RWPE2 (cell line): ENCODE data around the gene ST7.

Experiments
- ATAC-seq: fragments of 200-7000 bp; cut with Tn5 transposase; 3 replicates; pipeline ENCODE4 v1.9.1; 2021; ENCODE audit warnings: low read depth
- DNase-seq: peaks from one replicate; pipeline ENCODE4 v3.0.0-alpha.2; 2020; ENCODE audit warnings: low spot score
- H3K27ac ChIP-seq: fragments of 450-650 bp; 2 replicates; pipeline ENCODE4 v1.5.1; 2017; ENCODE audit warnings: mild to moderate bottlenecking; ENCODE audit not compliant: poor library complexity, severe bottlenecking
- H3K27me3 ChIP-seq: fragments of 250-450 bp; sonication (Bioruptor Pico); 2 replicates; pipeline ENCODE4 v1.5.1; 2021; ENCODE audit warnings: mild to moderate bottlenecking, moderate library complexity; ENCODE audit not compliant: insufficient read depth, poor library complexity, severe bottlenecking
- H3K36me3 ChIP-seq: fragments of 250-450 bp; sonication (Bioruptor Pico); 2 replicates; pipeline ENCODE4 v1.5.1; 2020; ENCODE audit warnings: low read depth, mild to moderate bottlenecking, moderate library complexity
- H3K4me1 ChIP-seq: fragments of 250-450 bp; sonication (Bioruptor Pico); 2 replicates; pipeline ENCODE4 v1.5.1; 2021; ENCODE audit warnings: mild to moderate bottlenecking, moderate library complexity; ENCODE audit not compliant: insufficient read depth, poor library complexity, severe bottlenecking
- H3K4me3 ChIP-seq: fragments of 250-450 bp; sonication (Bioruptor Pico); 2 replicates; pipeline ENCODE4 v1.5.1; 2021; ENCODE audit warnings: mild to moderate bottlenecking, moderate library complexity; ENCODE audit not compliant: severe bottlenecking
- H3K9me3 ChIP-seq: fragments of 250-450 bp; sonication (Bioruptor Pico); 2 replicates; pipeline ENCODE4 v1.5.1; 2021; ENCODE audit warnings: mild to moderate bottlenecking, moderate library complexity; ENCODE audit not compliant: severe bottlenecking
- TF ChIP-seq, protein P1 (sequence below): fragments of 450-650 bp; IDR thresholded peaks from one replicate; pipeline ENCODE4 v1.5.1; 2017; ENCODE audit warnings: mild to moderate bottlenecking, moderate library complexity; ENCODE audit not compliant: poor library complexity, severe bottlenecking

ST7 gene

DNA sequence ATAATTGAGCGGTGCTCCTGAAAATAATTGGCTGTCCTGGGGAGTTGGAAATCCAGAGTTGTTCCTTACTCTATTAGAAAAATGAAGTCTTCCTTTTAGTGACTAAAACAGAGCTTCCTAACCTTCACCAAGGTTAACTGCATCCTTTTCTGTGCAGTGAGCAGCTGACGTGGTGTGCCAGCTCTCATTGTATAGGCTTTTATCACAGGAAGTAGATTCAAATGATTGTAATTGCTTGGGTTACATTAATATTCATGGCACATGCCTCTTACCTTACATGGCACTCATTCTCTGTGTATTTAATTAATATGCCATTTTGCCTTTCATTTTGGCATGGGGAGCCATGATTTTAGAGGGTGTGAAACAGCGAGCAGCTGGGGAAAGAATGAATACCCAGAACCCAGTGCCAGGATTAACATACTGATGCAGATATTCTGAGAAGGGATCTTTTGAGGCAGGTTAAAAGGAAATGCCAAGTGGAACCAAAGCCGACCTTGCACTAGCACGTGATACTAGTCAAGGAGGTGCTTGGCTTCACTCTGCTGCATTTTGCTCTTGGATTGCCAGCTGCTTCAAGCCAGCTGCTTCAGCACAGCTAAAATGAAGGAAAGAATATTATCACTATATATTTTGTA, 115.3 kb downstream of the ST7 start:
- no peaks in the 10 kb centered on the region for H3K27me3 ChIP-seq
- H3K36me3 ChIP-seq, result no peaks in the 10 kb centered on the region
- TF ChIP-seq, protein P1, sequence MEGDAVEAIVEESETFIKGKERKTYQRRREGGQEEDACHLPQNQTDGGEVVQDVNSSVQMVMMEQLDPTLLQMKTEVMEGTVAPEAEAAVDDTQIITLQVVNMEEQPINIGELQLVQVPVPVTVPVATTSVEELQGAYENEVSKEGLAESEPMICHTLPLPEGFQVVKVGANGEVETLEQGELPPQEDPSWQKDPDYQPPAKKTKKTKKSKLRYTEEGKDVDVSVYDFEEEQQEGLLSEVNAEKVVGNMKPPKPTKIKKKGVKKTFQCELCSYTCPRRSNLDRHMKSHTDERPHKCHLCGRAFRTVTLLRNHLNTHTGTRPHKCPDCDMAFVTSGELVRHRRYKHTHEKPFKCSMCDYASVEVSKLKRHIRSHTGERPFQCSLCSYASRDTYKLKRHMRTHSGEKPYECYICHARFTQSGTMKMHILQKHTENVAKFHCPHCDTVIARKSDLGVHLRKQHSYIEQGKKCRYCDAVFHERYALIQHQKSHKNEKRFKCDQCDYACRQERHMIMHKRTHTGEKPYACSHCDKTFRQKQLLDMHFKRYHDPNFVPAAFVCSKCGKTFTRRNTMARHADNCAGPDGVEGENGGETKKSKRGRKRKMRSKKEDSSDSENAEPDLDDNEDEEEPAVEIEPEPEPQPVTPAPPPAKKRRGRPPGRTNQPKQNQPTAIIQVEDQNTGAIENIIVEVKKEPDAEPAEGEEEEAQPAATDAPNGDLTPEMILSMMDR, result no peak
- no peak overlapping the region for H3K27ac ChIP-seq
- ATAC-seq (no peak), DNase-seq (no peak)
- H3K4me1 ChIP-seq, result peaks cover 4% of the 10 kb centered on the region
- H3K9me3 ChIP-seq, result no peaks in the 10 kb centered on the region
- H3K4me3 ChIP-seq, result no peak overlapping the region

DNA sequence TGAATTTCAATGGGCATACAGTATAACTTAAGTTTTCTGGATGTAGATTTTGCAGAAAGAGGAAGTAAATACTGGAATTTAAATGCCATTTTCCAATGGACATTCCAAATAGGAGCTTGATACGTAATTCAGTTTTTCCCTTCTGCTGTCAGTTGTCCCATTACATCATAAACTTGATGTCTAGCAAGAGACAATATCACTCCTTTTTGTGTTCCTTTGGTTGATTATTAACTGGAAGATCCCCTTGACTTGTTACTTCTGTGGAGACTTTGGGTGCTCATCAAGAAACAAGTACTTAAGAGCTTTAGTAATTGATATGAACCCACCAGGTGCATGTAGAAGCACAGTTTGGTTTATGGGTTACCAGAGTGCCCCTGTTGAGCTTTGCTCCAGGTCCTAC, 116.1 kb downstream of the ST7 start:
- TF ChIP-seq, protein P1, result no peak
- Histone ChIP-seq H3K27ac (no peak overlapping the region), H3K4me1 (peaks cover 4% of the 10 kb centered on the region), H3K36me3 (no peaks in the 10 kb centered on the region), H3K9me3 (no peaks in the 10 kb centered on the region), H3K27me3 (no peaks in the 10 kb centered on the region), H3K4me3 (no peak overlapping the region)
- DNase-seq (no peak), ATAC-seq (no peak)

GRCh38 chr7:117071551-117071950, 118.2 kb downstream of the ST7 start:
- H3K9me3 ChIP-seq, result no peaks in the 10 kb centered on the region
- no peak for ATAC-seq
- H3K27ac ChIP-seq, result no peak overlapping the region
- H3K36me3 ChIP-seq, result no peaks in the 10 kb centered on the region
- no peak for DNase-seq
- no peaks in the 10 kb centered on the region for H3K27me3 ChIP-seq
- H3K4me3 ChIP-seq, result no peak overlapping the region
- H3K4me1 ChIP-seq, result peaks cover 4% of the 10 kb centered on the region
- TF ChIP-seq, protein P1, result no peak

- TF ChIP-seq, protein P1, result no peak
- Histone ChIP-seq H3K4me3 (no peak overlapping the region), H3K27ac (no peak overlapping the region), H3K4me1 (peaks cover 4% of the 10 kb centered on the region), H3K9me3 (no peaks in the 10 kb centered on the region), H3K27me3 (no peaks in the 10 kb centered on the region), H3K36me3 (no peaks in the 10 kb centered on the region)
- DNase-seq (no peak), ATAC-seq (no peak)
These were observed 119.4 kb downstream of the ST7 start for GRCh38 chr7:117072620-117073118.

GRCh38 chr7:117074378-117074777, 121.1 kb downstream of the ST7 start:
- no peak for DNase-seq
- Histone ChIP-seq H3K4me1 (peaks cover 4% of the 10 kb centered on the region), H3K4me3 (no peak overlapping the region), H3K27me3 (no peaks in the 10 kb centered on the region), H3K27ac (no peak overlapping the region), H3K36me3 (no peaks in the 10 kb centered on the region), H3K9me3 (no peaks in the 10 kb centered on the region)
- TF ChIP-seq, protein P1, result no peak
- ATAC-seq, result no peak
